Measurements from ENCODE around the gene RAG2.

DNA sequence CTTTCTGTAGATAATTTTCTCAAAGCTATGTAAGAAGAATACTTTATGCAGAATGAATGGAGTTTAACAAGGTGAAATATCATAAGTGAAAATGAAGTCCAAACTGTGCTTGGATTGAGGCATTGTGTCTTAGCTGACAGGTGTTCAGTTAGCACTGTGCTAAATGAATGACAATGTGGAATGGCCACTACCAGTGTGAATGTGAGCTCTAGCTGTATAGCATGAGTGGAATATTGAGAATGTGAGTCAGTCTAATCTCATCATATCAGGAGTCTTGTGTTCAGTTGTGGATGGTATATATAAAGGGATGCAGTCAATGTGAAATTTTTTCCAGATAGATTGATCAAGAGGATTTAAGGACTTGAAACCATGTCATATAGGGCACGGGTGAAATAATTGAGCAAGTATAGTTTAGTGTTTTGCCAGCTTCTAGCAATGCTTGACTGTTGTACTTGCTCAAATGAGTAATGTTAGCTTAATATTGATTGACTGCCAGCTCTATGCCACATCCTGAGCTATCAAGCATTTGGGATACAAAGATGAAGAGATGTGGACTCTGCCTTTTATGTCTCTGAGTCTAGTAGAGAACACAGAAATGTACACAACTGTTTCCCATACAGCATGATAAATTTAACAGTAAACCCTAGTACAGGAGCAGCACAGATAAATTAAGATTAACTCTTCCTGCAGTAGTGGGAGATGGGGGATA lies 10.6 kb upstream of the RAG2 start:
- TF ChIP-seq, protein P1, sequence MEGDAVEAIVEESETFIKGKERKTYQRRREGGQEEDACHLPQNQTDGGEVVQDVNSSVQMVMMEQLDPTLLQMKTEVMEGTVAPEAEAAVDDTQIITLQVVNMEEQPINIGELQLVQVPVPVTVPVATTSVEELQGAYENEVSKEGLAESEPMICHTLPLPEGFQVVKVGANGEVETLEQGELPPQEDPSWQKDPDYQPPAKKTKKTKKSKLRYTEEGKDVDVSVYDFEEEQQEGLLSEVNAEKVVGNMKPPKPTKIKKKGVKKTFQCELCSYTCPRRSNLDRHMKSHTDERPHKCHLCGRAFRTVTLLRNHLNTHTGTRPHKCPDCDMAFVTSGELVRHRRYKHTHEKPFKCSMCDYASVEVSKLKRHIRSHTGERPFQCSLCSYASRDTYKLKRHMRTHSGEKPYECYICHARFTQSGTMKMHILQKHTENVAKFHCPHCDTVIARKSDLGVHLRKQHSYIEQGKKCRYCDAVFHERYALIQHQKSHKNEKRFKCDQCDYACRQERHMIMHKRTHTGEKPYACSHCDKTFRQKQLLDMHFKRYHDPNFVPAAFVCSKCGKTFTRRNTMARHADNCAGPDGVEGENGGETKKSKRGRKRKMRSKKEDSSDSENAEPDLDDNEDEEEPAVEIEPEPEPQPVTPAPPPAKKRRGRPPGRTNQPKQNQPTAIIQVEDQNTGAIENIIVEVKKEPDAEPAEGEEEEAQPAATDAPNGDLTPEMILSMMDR (IDR thresholded peaks at IDR 0.05; ENCODE audit: low read depth, low read length), result no peak
- TF ChIP-seq POLR2A (IDR thresholded peaks at IDR 0.05; ENCODE audit: extremely low read depth, insufficient read length), result no peak
